ENCODE measurements around the gene LYVE1.
"Not testable (repeated sequence)": the region's sequence is repeated elsewhere in the genome, so short reads cannot be mapped to it uniquely, and the experiment has no call there.

LYVE1 gene, protein sequence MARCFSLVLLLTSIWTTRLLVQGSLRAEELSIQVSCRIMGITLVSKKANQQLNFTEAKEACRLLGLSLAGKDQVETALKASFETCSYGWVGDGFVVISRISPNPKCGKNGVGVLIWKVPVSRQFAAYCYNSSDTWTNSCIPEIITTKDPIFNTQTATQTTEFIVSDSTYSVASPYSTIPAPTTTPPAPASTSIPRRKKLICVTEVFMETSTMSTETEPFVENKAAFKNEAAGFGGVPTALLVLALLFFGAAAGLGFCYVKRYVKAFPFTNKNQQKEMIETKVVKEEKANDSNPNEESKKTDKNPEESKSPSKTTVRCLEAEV

DNA sequence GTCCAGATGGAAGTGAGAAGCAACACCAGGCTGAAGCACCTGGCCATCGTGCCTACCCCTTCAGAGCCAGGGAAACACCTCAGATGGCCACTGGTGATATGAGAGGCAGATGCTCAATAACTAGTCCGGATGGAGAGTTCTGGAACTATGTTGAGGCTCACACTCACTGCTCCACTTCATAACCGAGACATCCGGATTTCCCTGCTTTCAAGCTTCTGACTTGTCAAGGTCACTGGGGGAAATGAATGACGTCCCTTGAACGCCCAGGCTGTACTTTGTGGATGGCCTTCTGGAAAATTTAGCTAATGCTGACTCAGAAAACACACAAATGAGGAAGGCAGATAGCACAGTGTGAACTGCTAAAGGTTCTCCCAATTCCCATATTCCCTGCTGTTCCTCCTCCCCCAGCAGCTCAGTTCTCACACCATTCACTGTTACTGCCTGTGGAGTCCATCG lies at the start of gene LYVE1:
TSS of gene LYVE1 (minus strand) at position 180 of the 456 bp plus-strand sequence. CDS start at position 47, 133 bp downstream.
- DNase-seq: no peak

DNA sequence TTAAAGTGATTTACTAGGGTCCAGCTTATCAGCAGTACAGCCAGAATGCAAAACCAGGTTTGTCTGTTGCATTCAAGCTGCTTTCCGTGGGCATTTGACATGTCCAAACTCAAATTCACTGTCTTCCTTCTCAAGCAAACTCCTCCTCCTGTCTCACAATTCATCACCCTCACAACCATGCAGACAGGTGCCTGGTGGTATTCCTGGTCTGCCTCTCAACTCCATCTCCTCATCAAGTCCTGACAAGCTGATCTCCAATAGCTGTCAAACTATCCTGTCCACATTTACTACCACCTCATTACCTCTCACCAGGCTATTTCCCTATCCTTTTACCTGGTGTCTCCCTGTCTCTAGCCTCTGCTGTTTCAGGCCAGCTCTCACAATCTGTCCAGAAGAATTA lies 49.1 kb upstream of the LYVE1 start:
- DNase-seq: no peak

DNA sequence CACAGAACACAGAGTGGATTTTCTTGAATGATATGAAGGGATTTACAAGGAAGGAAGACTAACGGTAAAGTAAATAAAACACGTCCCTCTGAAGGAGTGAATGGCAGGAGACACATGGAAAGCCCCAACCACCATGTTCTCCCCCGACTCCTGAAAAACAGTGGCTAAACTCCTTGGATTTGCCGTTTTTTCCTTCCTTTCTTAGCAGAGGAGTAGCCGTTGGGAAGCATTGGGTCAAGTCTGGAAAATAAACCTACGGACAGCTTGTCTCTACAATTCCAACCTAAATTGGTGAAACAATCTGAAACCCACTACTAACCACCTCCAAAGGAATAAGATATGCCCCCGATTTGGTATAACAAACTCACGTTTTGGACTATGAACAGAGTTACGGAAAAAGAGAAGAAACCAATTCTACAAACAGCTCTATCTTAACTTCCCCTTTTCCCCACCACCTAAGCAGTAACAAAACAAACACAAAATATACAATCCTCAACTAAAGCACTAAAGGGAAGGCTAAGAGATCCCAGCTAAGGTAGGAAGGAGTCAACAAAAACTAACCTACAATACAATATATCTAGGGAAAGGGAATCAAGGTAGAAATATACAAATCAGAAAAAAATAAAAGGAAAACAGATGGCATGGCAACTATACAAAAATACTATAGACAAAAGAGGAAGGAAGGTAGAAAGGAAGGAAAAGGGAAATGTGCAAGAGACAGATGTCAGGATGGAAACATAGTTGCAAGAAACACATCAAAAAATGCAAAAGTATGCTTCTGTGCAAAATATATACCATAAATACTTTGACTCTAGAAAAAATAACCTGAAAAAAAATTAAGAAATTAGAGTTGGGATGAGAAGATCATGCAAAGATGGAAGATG lies 43.8 kb upstream of the LYVE1 start:
- DNase-seq: no peak

DNA sequence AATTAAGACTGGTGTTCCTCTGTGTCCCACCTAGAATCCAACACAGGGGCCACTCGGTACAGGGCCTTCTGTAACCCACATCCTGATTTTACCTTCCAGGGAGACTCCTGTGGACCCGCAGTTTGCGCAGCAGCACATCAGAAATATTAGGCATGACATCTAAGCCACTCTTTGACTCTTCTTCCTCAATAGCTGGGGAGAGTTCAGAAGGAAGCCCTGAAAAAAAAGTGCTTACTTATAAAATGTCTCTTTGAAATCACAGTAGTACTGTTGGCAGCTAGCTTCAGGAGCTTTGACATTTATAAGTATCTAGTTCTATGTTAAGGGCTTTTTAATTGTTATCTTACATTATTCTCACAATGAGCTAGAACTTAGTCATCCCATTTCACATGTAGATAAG lies 41.2 kb upstream of the LYVE1 start:
- DNase-seq: no peak

DNA sequence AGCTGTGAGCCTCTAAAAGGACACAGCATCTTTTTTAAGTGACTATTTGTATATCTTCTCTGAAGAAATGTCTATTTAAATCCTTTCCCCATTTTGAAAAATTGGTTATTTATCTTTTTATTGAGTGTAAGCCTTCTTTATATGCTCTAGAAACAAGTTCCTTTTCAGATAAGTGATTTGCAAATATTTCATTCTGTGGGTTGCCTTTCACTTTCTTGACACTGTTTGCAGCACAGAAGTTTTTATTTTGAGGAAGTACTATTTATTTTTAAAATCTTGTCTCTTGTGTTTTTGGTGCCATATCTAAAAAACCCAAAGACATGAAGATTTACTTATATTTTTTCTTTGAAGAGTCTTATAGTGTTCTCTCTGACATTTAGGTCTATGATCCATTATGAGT lies 40.1 kb upstream of the LYVE1 start:
- no peak for DNase-seq

DNA sequence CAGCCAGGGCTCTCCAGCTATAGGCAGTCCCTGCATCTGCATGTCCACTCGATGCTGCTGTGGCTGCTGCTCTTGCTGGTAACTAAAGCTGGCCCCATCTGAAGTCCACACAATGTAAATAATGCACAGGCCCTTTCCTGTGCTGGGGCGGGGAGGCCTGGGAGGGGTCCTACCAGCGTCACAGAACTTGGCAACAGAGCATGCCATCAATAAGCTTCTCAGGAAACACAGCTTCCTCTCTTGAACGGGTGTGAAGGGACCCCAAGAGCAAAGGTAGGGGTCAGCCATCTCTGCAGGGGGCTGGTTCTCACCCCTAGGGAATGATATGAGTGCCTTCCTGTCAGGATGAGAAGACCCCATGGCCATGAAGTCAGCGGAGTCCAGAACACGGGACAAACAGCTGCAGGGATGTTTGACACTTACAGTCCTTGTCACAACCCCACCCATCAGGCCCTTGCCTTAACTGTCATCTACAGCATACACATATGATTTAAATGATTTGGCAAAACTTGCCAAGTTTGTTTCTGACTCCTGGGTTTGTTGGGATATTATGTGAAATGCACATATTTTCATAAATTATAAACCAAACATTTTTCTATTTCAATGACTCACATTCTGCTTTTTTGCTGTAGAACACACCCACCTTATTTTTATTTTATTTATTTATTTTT lies 39.1 kb upstream of the LYVE1 start:
- no peak for DNase-seq

DNA sequence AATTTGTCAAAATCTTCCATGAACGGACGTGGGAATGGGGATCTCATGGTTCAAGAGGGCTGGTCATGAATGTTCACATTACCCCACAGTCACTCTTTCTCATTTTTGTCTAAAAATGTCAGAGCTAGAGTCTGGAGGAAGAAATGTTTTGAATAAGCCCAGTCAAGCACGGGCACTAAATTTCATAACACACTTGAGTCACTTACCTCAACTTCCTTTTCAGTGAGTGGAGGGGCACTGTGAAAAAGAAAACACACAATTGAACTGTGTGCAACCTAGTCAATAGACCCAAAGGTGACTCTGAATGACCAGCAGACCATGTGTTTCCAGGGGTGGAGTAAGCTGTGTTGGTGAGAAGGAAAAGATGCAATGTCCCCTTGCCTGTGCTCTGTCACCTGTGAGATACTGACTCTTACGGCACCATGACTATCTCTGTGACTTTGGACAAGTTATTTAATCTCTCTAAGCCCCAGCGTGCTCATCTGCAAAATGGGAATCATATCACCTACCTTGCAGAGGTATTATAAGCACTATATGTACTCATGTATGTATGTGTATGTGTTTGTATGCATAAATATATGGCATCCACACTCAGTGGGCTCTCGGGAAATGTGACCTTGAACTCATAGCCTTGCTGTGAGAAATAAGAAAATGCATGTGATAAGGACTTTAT lies 38.2 kb upstream of the LYVE1 start:
- DNase-seq: no peak

DNA sequence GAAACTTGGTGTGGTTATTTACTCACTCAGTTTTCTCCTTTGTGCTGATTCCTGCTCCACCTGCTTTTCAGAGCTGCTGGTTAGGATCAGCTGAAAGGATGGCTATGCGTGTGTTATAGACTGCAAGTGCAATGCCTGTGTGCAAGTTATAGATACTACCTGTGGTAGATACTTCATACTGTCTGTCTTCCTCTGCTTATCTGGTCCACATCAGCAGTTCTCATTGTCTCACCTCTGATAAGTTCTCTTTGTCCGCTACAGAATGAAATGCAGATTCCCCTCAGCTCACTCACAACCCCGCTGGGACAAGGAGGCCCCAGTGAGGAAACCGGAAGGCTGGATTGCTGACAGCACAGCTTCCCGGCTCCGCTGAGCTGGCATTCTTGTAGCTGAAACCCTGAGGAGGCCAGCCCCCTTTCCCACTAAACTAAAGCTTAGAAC lies 37.5 kb upstream of the LYVE1 start:
- no peak for DNase-seq

DNA sequence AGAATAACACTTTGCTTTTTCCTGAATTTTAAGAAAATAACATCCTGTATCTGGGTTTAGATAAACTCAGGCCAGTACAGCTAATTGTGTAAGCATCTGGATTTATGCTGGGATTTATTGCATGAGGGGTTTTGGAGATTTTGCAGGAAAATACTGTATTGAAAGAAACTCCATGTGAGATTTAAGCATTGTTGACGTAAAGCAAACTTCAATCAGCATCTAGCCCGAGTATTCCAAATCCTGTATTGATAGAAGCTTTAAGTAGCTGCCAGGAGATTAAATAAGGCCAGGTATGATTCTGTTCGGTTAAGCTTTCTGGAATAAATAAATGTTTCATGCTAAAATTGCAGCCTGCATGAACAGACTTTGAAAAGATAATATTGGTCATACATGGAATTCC lies 36.3 kb upstream of the LYVE1 start:
- no peak for DNase-seq

DNA sequence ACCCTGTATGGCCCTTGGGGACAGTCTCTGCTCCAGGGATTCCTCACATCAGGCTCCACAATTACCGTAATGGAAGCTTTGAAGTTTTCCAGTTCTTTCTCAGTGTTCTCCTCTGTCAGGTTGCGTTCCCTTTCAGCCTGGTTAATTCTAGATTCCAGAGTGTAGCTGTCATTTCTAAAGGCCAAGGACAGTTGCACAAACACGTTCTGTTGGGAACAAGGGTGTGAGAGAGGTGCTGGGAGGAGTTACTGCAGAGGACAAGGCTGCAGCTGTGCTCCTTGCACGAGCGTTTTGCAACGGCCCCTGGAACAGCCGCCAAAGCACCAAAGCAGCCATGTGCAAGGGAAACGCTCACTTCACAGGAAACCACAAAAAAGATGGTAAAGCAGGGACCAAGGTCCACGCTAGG lies 35.9 kb upstream of the LYVE1 start:
- no peak for DNase-seq

DNA sequence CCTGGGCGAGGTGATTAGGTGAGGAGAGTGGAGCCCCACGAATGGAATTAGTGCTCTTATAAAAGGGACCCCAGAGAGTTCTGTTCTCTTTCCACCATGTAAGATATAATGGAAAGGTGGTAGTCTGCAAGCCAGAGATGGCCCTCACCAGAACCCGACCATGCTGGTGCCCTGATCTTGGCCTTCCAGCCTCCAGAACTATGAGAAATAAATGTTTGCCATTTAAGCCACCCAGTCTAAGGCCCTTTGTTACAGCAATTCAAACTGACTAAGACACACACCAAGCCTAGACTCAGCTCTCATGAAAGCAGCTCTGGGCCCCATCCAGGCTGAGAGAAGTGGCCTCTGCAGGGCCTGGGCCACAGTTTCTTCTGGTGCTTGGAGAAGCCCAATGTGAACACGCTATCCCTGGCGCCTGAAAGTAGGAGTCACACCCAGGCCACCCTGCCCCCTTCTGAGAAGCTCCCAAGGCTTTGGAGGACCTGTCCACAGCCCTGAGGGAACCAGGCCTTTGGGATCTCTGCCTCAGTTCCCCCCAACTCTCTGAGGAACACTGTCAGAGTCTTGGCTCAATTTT lies 35.3 kb upstream of the LYVE1 start:
- no peak for DNase-seq

DNA sequence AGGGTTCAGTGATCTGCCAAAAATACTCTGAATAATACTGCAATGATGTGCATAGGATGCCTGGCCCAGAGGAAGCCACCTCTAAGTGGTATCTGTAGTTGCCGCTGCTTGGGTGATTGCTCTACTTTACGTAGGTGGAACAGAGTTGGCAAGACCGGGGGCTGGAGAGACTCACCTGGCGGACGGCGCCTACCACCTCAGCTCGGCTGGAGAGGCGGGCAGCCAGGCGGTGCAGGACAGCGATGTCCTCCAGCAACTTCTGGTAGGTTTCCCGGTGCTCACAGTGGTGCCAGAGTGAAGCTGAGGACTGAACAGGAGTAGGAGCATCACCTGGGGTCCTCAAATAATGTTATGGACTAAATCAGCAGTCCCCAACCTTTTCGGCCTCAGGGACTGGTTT lies 34.5 kb upstream of the LYVE1 start:
- DNase-seq: no peak

DNA sequence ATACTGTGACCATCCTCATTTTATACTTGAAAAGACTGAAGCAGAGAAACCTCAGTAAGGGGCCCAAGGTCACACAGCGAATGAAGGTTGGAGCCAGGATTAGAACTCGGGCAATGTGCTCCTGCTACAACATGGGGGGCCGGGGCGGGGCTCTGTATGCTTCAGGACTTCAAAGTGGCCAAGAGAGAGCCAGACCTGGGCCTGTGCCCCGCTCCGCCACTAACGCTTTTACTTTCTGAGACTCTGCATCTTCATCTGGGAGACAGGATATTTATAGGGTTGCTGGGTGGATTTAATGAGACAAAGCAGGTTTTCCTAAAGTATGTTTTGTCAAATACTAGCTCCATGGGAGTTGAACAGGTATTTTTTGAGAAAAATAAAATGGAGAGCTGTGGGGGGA lies 33.9 kb upstream of the LYVE1 start:
- DNase-seq: no peak

DNA sequence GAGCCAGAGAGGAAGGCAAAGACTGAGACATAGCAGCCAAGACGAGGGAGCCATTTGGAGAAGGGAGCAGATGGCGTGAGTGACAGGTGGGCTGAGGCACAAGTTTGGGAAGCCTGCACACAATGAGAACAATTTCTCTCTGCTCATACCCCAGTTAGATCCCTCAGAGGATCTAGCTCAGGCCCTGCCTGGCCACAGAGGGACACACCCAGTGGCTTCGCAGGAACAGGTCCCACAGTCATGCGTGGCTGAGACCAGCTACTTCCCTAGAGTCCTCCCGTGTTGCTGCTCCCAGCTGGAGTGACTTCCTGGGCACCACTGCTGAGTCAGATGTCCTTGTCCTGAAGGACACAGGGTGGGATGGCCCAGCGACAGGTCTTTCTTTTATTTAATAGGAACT lies 33.4 kb upstream of the LYVE1 start:
- DNase-seq: no peak

DNA sequence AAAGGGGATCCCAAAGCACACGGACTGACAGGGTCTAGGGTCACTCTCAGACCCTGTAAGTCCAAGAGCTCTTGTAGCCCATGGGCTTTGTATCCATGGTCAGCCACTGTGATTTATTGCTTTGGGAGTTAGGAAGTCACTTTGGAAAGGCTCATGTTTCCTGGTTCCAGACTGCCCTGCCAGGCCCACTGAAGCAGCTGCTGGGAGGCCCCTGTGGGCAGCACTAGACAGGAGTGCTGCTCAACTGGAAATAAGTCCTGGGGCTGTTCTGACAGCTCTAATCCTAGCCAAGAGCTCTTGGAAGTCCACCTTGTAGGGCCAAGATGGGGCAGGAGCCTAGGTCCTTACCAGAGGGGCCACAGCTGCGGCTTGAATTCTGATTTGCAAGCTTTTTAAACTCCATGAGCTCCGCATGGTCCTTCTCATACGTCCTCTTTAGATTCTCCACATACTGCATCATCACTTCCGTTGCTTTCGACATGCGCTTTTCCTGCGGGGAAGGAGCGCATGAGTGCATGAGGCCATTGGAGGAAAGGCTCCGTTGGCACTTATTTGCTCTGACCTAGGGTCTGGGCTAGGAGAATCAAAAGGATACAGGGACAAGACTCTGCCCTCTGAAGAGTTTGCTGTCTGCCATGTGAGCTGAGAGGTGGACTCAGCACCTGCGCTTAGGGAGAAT lies 32.2 kb upstream of the LYVE1 start:
- DNase-seq: no peak

DNA sequence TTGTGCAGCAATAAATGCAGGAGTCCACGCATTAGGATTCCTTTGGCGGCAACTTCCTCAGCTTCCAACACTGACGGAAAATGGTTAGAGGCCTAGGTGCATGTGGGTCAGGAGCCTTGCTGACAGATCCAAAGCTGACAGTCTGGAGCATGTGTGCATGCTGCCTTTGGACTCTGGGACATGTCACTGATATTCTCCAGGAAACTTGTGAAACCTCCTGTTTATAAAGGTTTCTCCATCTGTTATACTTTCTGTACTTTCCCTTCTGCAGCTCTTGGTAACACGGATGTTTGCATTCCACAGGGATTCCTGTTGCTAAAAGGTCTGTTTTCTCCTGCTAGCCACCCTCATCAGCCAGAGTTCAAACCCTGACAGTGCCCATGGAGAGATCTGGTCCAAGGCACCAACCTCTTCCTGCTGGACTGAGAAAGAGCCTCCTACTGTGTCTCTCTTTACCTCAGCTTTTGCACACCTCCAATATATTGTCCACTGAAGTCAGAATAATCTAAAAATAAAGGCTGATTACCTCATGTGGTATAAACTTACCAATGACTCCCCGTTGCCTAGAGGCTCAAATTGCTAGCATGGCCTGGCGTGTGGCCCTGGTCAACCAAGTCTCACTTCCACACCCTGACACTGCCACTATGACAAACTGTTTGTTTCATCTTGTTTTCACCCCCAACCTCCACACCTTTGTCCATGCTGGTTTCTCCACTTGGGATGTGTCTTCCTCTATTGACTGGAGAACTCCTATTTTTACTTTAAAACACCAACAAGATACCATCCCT lies 31.1 kb upstream of the LYVE1 start:
- DNase-seq: no peak

DNA sequence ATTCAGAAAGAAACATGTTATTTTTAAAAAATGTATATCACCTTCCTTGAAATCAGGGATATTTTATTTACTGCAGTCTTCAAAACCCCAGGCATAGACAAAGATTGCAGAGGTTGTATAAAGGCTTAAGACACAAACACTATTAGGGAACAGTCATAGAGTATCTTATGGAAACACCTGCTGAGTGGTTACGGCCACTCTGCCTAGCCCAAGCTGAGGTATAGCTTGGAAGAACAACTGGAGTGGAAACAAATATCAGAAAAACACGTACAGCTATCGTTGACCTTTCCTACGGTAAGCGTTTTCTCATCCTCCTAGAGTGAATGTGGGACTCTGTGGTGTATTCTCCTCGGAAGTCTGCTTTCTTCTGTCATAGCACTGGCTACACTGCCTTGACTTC lies 30.4 kb upstream of the LYVE1 start:
- DNase-seq: no peak

DNA sequence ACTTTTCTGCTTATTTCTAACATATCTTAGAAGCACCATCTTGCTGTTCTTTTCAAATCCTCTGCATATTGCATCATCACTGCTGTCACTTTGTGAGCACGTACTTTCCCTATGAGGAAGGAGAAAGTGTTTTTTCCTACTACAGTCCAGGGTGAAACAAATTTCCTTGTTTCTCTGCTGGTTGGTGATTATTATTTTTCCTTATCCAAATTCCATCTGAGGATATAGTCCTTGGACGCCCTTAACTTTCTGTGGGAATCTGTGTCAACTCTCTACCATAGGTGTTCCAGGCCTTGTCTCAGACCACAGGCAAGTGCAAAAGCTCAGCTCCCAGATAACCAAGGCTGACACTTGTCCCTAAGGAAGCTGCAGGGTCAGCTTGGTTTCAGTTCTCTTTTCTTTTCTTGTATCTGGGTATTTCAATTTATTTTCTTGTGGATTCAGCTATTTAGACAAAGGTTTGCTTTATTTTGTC lies 29.4 kb upstream of the LYVE1 start:
- no peak for DNase-seq

DNA sequence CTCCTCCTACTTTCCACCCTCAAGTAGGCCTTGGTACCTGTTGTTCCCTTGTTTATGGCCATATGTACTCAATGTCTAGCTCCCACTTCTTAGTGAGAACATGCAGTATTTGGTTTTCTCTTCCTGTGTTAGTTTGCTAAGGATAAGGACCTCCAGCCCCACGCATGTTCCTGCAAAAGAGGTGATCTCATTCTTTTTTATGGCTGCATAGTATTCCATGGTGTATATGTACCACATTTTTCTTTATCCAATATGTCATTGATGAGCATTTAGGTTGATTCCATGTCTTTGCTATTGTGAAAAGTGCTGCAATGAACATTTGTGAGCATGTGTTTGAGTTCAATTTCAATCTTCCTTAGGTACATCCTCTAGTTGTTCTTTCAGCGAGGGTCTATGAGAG lies 27.4 kb upstream of the LYVE1 start:
- not testable (repeated sequence) for DNase-seq

DNA sequence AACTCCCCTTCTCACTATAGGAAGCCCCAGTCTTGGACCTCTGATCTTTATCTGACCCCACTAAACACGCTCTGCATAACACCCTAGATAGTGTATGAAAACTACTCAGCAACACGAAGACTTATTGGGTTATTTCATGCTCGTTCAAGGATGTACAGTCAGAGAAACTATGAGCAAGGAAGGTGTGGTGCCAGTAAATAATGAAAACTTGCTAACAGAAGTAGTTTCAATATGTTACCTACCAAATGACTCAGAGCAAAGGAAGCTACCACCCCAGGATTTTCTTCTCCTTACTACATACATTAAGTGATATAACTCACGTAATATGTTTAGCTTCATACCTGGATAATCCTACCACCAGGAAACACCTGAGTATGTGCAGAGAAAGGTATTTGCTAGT lies 25.9 kb upstream of the LYVE1 start:
- no peak for DNase-seq

DNA sequence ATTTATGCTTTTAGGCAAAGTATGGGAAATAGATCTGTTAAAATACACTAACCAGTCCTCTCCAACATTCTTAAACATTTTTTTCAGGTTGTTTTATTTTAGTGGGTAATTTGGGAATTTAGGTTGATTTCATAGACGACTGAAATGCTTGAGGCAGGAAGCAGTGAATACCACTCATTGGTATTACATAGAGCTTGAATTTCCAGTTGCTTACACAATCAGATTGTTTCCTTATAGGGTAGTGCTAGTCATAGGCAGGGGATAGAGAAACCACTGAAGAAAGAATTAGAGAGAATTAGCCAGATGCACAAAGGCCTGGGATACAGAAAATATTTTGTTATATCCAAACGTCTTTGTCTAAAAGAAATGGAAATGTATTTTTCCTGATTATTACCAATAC lies 23.9 kb upstream of the LYVE1 start:
- no peak for DNase-seq
